ENCODE data around the gene ADAMTS10. TPM values are rescaled to one million over a fixed set of nuclear protein-coding genes. Genes with fewer than 3 reads are reported as not detected.

The ADAMTS10 gene
- total RNA-seq = 0.24 TPM in 1 of 2 replicates, not detected in the other

DNA sequence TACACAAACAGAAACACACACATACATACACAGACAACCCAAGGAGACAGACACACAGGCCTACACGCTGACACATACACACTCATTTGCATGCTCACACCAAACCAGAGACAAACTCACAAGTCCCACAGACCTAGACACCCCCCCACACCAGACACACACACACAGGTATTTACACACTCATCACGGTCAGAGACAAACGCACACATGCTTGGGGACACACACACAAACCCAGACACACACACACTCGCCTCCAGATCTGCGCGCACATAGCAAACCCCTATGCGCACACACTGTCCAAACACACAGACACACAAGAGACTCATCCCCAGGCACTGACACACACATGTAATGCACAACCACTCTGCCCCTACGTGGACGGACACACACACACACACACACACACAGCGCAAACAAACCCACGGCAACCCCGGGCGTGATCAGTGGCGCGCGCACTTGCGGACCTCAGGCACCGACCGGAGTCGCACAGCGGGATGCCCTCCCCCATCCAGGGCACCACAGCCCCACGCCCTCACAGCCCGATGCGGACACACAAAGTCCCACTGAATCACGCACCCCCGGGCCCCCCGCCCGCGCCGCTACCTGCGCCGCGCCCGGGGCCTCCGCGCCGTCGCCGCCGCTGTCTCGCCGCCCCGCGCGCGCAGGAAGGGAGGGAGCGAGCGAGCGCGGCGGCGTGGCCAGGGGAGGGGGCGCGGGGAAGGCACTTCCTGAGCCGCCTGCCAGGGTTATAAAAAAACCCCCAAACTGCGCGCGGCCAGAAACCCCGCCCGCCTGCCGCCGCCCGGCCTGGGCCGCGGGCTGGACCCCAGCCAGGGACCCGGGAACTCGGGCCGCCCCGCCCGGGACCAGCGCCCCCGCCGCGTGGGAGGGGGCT is at the start of gene ADAMTS10:
Gene ADAMTS10 (minus strand): TSS at position 675 of the 895 bp plus-strand sequence. CDS start 5,005 bp downstream, outside the sequence.

DNA sequence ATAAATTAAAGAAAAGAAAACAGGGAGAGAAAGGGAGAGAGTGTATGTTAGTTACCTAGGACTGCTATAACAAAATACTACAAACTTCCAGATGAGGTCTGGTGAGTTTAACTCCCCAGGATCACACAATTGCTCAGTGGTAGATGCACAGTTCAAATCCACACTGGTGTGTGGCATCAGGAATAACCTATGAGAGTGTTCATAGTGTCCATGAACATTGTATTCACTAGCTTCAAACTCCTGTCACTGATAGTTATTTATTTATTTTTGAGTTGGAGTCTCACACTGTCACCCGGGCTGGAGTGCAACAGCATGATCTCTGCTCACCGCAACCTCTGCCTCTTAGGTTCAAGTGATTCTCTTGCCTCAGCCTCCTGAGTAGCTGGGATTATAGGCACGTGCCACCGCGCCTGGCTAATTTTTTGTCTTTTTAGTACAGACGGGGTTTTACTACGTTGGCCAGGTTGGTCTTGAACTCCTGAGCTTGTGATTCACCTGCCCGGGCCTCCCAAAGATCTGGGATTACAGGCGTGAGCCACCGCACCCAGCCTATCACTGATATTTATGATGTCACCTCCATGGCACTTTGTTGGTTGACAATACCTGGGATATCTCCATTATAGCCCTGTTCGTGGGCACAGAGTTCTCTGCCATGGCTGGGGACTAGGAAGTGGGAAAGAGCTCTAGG is 19.6 kb upstream of the ADAMTS10 start, which contains the start of gene NFILZ:
Gene NFILZ (plus strand): TSS at position 638 of the 688 bp plus-strand sequence. CDS start 46,133 bp downstream, outside the sequence.

DNA sequence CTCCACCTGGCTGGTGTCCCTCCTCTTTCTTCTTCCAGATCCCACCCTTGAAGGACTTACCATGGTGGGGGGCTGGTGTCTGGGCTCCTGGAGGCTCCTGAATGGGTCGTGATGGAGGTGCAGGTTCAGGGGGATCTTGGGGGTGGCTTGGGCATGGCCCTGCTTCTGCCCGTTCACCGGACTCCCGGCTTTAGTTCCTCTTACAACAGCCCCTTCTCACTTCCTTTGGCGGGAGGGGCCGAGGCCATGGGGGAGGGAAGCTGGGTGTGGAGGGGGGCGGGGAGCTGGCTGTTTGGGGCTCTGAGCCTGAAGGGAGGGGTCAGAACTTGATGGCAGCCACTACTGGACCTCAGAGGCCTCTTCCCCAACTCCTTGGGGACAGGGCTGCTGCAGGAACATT is 33.3 kb downstream of the ADAMTS10 start, which contains the start of gene MYO1F:
Gene MYO1F (minus strand): TSS at position 196 of the 400 bp plus-strand sequence. CDS start 133 bp downstream, at position 63.

Other genes starting within 250 kb of the ADAMTS10 start
- gene ANGPTL4, start 246.6 kb downstream of the ADAMTS10 start, total RNA-seq = 6.0 and 41.4 TPM in 2 replicates
- 23.9 and 28.4 TPM in 2 replicates for gene RAB11B, start 220.4 kb downstream of the ADAMTS10 start, total RNA-seq
- gene MARCHF2, start 197.4 kb downstream of the ADAMTS10 start, total RNA-seq = 61.2 and 109 TPM in 2 replicates
- gene HNRNPM, start 165.7 kb downstream of the ADAMTS10 start, total RNA-seq = 39.8 and 53.7 TPM in 2 replicates
- not detected in 2 replicates for gene PRAM1, start 108.1 kb downstream of the ADAMTS10 start, total RNA-seq
- gene ZNF414, start 96.5 kb downstream of the ADAMTS10 start, total RNA-seq = 1.2 and 9.8 TPM in 2 replicates
- gene MYO1F, start 33.3 kb downstream of the ADAMTS10 start, total RNA-seq = 0.21 TPM in 1 of 2 replicates, not detected in the other
- gene NFILZ, start 19.9 kb upstream of the ADAMTS10 start, total RNA-seq = not detected in 2 replicates
- gene ACTL9, start 88.1 kb upstream of the ADAMTS10 start, total RNA-seq = not detected in 2 replicates
- gene OR2Z1, start 110.9 kb upstream of the ADAMTS10 start, total RNA-seq = not detected in 2 replicates
- gene ZNF558, start 221.6 kb upstream of the ADAMTS10 start, total RNA-seq = 20.5 and 25.8 TPM in 2 replicates
- not detected in 2 replicates for gene MBD3L1, start 221.7 kb upstream of the ADAMTS10 start, total RNA-seq

All from tracheal epithelial cell (primary cell).